GM23338 (cell line): ENCODE measurements around the gene TSHZ2. TPM values are rescaled to one million over a fixed set of nuclear protein-coding genes. Genes with fewer than 3 reads are reported as not detected.

ENCODE experiments used
- ATAC-seq: fragments of 200-7000 bp; cut with Tn5 transposase; 3 replicates; pipeline ENCODE4 v1.9.1; 2020
- DNase-seq: peaks from one replicate; pipeline ENCODE4 v3.0.0-alpha.2; 2015; ENCODE audit warnings: low spot score
- H2AFZ ChIP-seq: fragments of 200-600 bp; sonication (generic); 2 replicates; pipeline ENCODE4 v1.8.0; 2016; ENCODE audit warnings: antibody characterized with exemption, mild to moderate bottlenecking, moderate library complexity
- H3F3A ChIP-seq: fragments of 200-600 bp; sonication (generic); replicated peaks from 2 replicates; pipeline ENCODE4 v1.8.0; 2017; ENCODE audit warnings: antibody characterized with exemption, mixed run types, low read depth
- H3K27ac ChIP-seq: fragments of 200-600 bp; sonication (generic); 2 replicates; pipeline ENCODE4 v1.6.1; 2016; ENCODE audit warnings: low read depth
- H3K27me3 ChIP-seq: fragments of 200-600 bp; sonication (generic); 2 replicates; pipeline ENCODE4 v1.8.0; 2016; ENCODE audit warnings: mild to moderate bottlenecking, mixed run types, moderate library complexity; ENCODE audit not compliant: insufficient read depth
- H3K36me3 ChIP-seq: fragments of 200-600 bp; sonication (generic); 2 replicates; pipeline ENCODE4 v1.8.0; 2016; ENCODE audit warnings: mild to moderate bottlenecking; ENCODE audit not compliant: insufficient read depth
- H3K4me1 ChIP-seq: fragments of 200-600 bp; sonication (generic); 2 replicates; pipeline ENCODE4 v1.8.0; 2016; ENCODE audit warnings: mild to moderate bottlenecking, moderate library complexity; ENCODE audit not compliant: insufficient read depth
- H3K4me2 ChIP-seq: fragments of 200-600 bp; sonication (generic); 2 replicates; pipeline ENCODE4 v1.7.1; 2017; ENCODE audit warnings: mixed run types
- H3K4me3 ChIP-seq: fragments of 200-600 bp; sonication (generic); 2 replicates; pipeline ENCODE4 v1.6.1; 2016; ENCODE audit warnings: mixed run types
- H3K79me2 ChIP-seq: fragments of 200-600 bp; sonication (generic); replicated peaks from 2 replicates; pipeline ENCODE4 v1.8.0; 2017; ENCODE audit warnings: mild to moderate bottlenecking; ENCODE audit not compliant: insufficient read depth
- H3K9me2 ChIP-seq: fragments of 200-600 bp; sonication (generic); 2 replicates; pipeline ENCODE4 v1.8.0; 2017; ENCODE audit not compliant: insufficient read depth
- H4K20me1 ChIP-seq: fragments of 200-600 bp; sonication (generic); replicated peaks from 2 replicates; pipeline ENCODE4 v1.8.0; 2017; ENCODE audit warnings: mild to moderate bottlenecking; ENCODE audit not compliant: insufficient read depth
- H3K27ac Mint-ChIP-seq: 2 replicates; pipeline ENCODE4 v1.8.0; 2020; ENCODE audit warnings: inconsistent platforms, mild to moderate bottlenecking, moderate library complexity, mixed read lengths
- H3K27me3 Mint-ChIP-seq: 3 replicates; pipeline ENCODE4 v1.8.0; 2022; ENCODE audit warnings: low read depth, mild to moderate bottlenecking, moderate library complexity, mixed read lengths, inconsistent platforms; ENCODE audit not compliant: insufficient read depth, poor library complexity
- H3K36me3 Mint-ChIP-seq: 3 replicates; pipeline ENCODE4 v1.8.0; 2021; ENCODE audit warnings: low read depth, mild to moderate bottlenecking, inconsistent platforms, moderate library complexity, mixed read lengths
- H3K4me1 Mint-ChIP-seq: 3 replicates; pipeline ENCODE4 v1.8.0; 2020; ENCODE audit warnings: mild to moderate bottlenecking, inconsistent platforms, mixed read lengths
- H3K4me3 Mint-ChIP-seq: 3 replicates; pipeline ENCODE4 v1.8.0; 2021; ENCODE audit warnings: moderate library complexity, mild to moderate bottlenecking, inconsistent platforms, mixed read lengths
- H3K9me3 Mint-ChIP-seq: 3 replicates; pipeline ENCODE4 v1.8.0; 2020; ENCODE audit warnings: moderate library complexity, mild to moderate bottlenecking, inconsistent platforms, mixed read lengths
- CREB1 ChIP-seq: fragments of 250-450 bp; sonication (Bioruptor Pico); IDR thresholded peaks from 2 replicates; pipeline ENCODE4 v1.5.0; 2020; ENCODE audit warnings: low read depth, mild to moderate bottlenecking, moderate library complexity
- EZH2 ChIP-seq: fragments of 200-600 bp; sonication (generic); IDR thresholded peaks from one replicate; pipeline ENCODE4 v1.8.0; 2017; ENCODE audit warnings: antibody characterized with exemption, mild to moderate bottlenecking, low read depth; ENCODE audit not compliant: unreplicated experiment
- EZH2phosphoT487 ChIP-seq: fragments of 200-600 bp; sonication (generic); IDR thresholded peaks from one replicate; pipeline ENCODE4 v1.8.1; 2018; ENCODE audit warnings: antibody characterized with exemption; ENCODE audit not compliant: unreplicated experiment
- JUNB ChIP-seq: IDR thresholded peaks from one replicate; pipeline ENCODE4 v1.6.1; 2016; ENCODE audit warnings: antibody characterized with exemption; ENCODE audit not compliant: unreplicated experiment
- NANOG ChIP-seq: IDR thresholded peaks from 2 replicates; pipeline ENCODE4 v1.6.1; 2016; ENCODE audit warnings: antibody characterized with exemption, borderline replicate concordance
- POLR2AphosphoS5 ChIP-seq: IDR thresholded peaks from 2 replicates; pipeline ENCODE4 v1.6.1; 2016; ENCODE audit warnings: antibody characterized with exemption, low read depth
- REST ChIP-seq: IDR thresholded peaks from one replicate; pipeline ENCODE4 v1.6.1; 2018; ENCODE audit warnings: antibody characterized with exemption; ENCODE audit not compliant: unreplicated experiment
- STAT1 ChIP-seq: IDR thresholded peaks from one replicate; pipeline ENCODE4 v1.6.1; 2016; ENCODE audit warnings: antibody characterized with exemption; ENCODE audit not compliant: unreplicated experiment
- ZNF114 ChIP-seq: fragments of 250-450 bp; sonication (Bioruptor Pico); IDR thresholded peaks from 2 replicates; pipeline ENCODE4 v1.5.0; 2020; ENCODE audit warnings: mild to moderate bottlenecking, moderate library complexity
- ZNF331 ChIP-seq: fragments of 250-450 bp; sonication (Bioruptor Pico); IDR thresholded peaks from 2 replicates; pipeline ENCODE4 v1.5.0; 2020; ENCODE audit warnings: low read depth, mild to moderate bottlenecking, moderate library complexity
- polyA plus RNA-seq: library from polyadenylated mRNA; unstranded; fragments of >200 nt; fragmentation: Nextera tagmentation; extraction: Ambion mirVana; gene quantifications from 2 replicates; pipeline ENCODE4 v1.2.1, GENCODE V29; 2016
- total RNA-seq: library from RNA; depleted of rRNA; stranded (reverse); fragments of >200 nt; shearing (Covaris generic); gene quantifications from 2 replicates; pipeline ENCODE4 v1.2.3, GENCODE V29; 2014
- TF ChIP-seq, protein P1 (sequence below), 2 experiments: fragments of 200-600 bp in 1 of 2; sonication (generic) in 1 of 2; conservative IDR thresholded peaks; 2 replicates each; pipeline versions ENCODE4 v1.5.1 to v1.6.1; 2016 to 2017; ENCODE audit warnings: antibody characterized with exemption in 2 of 2, low read depth in 2 of 2, mild to moderate bottlenecking in 2 of 2, moderate library complexity in 1 of 2
- TF ChIP-seq, protein P2 (sequence below): IDR thresholded peaks from 2 replicates; pipeline ENCODE4 v1.6.1; 2016; ENCODE audit warnings: antibody characterized with exemption

The TSHZ2 gene
- total and polyA plus RNA-seq, 2 experiments from 2014 or later, result 0.49 to 1.3 TPM

DNA sequence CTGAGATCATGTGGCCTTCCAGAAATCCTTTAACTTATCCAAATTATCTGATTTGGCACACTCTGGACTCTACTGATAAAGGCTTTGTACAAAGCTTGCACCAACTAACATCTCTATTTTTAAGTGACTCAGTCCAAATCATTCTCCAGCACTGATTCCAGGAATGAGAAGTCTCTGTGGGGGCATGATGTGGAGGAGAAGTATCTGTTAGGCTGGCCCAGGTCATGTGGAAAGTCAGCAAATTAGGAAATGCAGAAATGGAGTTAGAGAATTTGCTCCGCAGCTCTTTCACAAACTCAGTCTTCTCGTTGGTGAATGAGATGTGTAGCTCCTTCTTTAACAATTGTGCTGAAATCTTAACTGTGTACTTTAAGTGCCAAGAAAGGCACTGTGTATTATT, 455.8 kb downstream of the TSHZ2 start (continued):
- TF ChIP-seq CREB1 (CRISPR knock-in tag), result no peak
- TF ChIP-seq, protein P1, sequence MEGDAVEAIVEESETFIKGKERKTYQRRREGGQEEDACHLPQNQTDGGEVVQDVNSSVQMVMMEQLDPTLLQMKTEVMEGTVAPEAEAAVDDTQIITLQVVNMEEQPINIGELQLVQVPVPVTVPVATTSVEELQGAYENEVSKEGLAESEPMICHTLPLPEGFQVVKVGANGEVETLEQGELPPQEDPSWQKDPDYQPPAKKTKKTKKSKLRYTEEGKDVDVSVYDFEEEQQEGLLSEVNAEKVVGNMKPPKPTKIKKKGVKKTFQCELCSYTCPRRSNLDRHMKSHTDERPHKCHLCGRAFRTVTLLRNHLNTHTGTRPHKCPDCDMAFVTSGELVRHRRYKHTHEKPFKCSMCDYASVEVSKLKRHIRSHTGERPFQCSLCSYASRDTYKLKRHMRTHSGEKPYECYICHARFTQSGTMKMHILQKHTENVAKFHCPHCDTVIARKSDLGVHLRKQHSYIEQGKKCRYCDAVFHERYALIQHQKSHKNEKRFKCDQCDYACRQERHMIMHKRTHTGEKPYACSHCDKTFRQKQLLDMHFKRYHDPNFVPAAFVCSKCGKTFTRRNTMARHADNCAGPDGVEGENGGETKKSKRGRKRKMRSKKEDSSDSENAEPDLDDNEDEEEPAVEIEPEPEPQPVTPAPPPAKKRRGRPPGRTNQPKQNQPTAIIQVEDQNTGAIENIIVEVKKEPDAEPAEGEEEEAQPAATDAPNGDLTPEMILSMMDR (conservative IDR thresholded peaks at IDR 0.05; ENCODE audit: low read depth in 2 of 2), result no peak
- TF ChIP-seq STAT1, result no peak
- no peak for TF ChIP-seq ZNF331 (CRISPR knock-in tag)

GRCh38 chr20:53428588-53428987, 456.4 kb downstream of the TSHZ2 start:
- peaks cover 8% of the 10 kb centered on the region; the same call in 2 of the 3 replicates for H3K4me1 Mint-ChIP-seq
- DNase-seq, result no peak
- H3K4me2 ChIP-seq, result no peak overlapping the region
- TF ChIP-seq, protein P1 (conservative IDR thresholded peaks at IDR 0.05; ENCODE audit: low read depth in 2 of 2), result no peak
- TF ChIP-seq EZH2phosphoT487 (no peak), ZNF114 (no peak), POLR2AphosphoS5 (no peak), CREB1 (CRISPR knock-in tag) (no peak), EZH2 (no peak), REST (no peak), NANOG (no peak), ZNF331 (CRISPR knock-in tag) (no peak), STAT1 (no peak), JUNB (no peak)
- TF ChIP-seq, protein P2, sequence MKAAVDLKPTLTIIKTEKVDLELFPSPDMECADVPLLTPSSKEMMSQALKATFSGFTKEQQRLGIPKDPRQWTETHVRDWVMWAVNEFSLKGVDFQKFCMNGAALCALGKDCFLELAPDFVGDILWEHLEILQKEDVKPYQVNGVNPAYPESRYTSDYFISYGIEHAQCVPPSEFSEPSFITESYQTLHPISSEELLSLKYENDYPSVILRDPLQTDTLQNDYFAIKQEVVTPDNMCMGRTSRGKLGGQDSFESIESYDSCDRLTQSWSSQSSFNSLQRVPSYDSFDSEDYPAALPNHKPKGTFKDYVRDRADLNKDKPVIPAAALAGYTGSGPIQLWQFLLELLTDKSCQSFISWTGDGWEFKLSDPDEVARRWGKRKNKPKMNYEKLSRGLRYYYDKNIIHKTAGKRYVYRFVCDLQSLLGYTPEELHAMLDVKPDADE, result no peak

More at GRCh38 chr20:53428588-53428987, 456.4 kb downstream of the TSHZ2 start:
- Histone ChIP-seq H3K79me2 (no peaks in the 10 kb centered on the region), H4K20me1 (no peaks in the 10 kb centered on the region), H2AFZ (no peak overlapping the region), H3K27me3 (no peaks in the 10 kb centered on the region), H3K27ac (no peak overlapping the region), H3K36me3 (no peaks in the 10 kb centered on the region), H3K4me1 (no peaks in the 10 kb centered on the region), H3K9me2 (no peaks in the 10 kb centered on the region; the same call in 1 of the 2 replicates), H3F3A (no peaks in the 10 kb centered on the region), H3K4me3 (no peak overlapping the region)
- no peak for ATAC-seq
- Mint-ChIP-seq H3K9me3 (peaks cover 3% of the 10 kb centered on the region; the same call in 2 of the 3 replicates), H3K27me3 (no peaks in the 10 kb centered on the region), H3K36me3 (no peaks in the 10 kb centered on the region), H3K4me3 (no peak overlapping the region), H3K27ac (no peak overlapping the region)
